Hematopoietic multipotent progenitor cell treated with erythropoietin and hydrocortisone succinate and interleukin-3 and kit ligand, for 8 days (in vitro differentiated cells): Measurements from ENCODE around the gene ASTN2.

Source experiments
- DNase-seq: peaks from one replicate; pipeline ENCODE4 v3.0.0-alpha.2; 2015

The ASTN2 gene

GRCh38 chr9:117359910-117360309, 54.9 kb downstream of the ASTN2 start:
- DNase-seq = no peak

- DNase-seq = no peak
These were observed 59.3 kb downstream of the ASTN2 start for GRCh38 chr9:117355542-117355941.

GRCh38 chr9:117354997-117355396, 59.9 kb downstream of the ASTN2 start:
- DNase-seq = no peak

GRCh38 chr9:117354244-117354847, 60.5 kb downstream of the ASTN2 start:
- DNase-seq = no peak

GRCh38 chr9:117344892-117345660, 69.8 kb downstream of the ASTN2 start:
- no peak for DNase-seq

- no peak for DNase-seq
These were observed 71.4 kb downstream of the ASTN2 start for GRCh38 chr9:117343427-117343826.

- no peak for DNase-seq
These were observed 73.7 kb downstream of the ASTN2 start for GRCh38 chr9:117341151-117341550.

- no peak for DNase-seq
These were observed 74.4 kb downstream of the ASTN2 start for GRCh38 chr9:117340422-117340821.

GRCh38 chr9:117335837-117336433, 78.9 kb downstream of the ASTN2 start:
- no peak for DNase-seq

GRCh38 chr9:117334101-117334500, 80.8 kb downstream of the ASTN2 start:
- DNase-seq = no peak

- no peak for DNase-seq
These were observed 89.0 kb downstream of the ASTN2 start for GRCh38 chr9:117325831-117326230.

- DNase-seq = no peak
These were observed 89.6 kb downstream of the ASTN2 start for GRCh38 chr9:117325110-117325731.

GRCh38 chr9:117323390-117323789, 91.5 kb downstream of the ASTN2 start:
- no peak for DNase-seq

GRCh38 chr9:117317192-117317591, 97.7 kb downstream of the ASTN2 start:
- DNase-seq = no peak

GRCh38 chr9:117315236-117315635, 99.6 kb downstream of the ASTN2 start:
- DNase-seq = no peak

- no peak for DNase-seq
These were observed 100.9 kb downstream of the ASTN2 start for GRCh38 chr9:117313989-117314388.

- DNase-seq = no peak
These were observed 107.2 kb downstream of the ASTN2 start for GRCh38 chr9:117307701-117308100.

GRCh38 chr9:117306032-117306431, 108.8 kb downstream of the ASTN2 start:
- no peak for DNase-seq

GRCh38 chr9:117305454-117305853, 109.4 kb downstream of the ASTN2 start:
- no peak for DNase-seq

GRCh38 chr9:117304549-117304948, 110.3 kb downstream of the ASTN2 start:
- DNase-seq = no peak

GRCh38 chr9:117303643-117304230, 111.1 kb downstream of the ASTN2 start:
- DNase-seq = no peak

- DNase-seq = no peak
These were observed 112.4 kb downstream of the ASTN2 start for GRCh38 chr9:117302487-117302886.

- DNase-seq = no peak
These were observed 114.3 kb downstream of the ASTN2 start for GRCh38 chr9:117300371-117301110.
